HG03565 (cell line): ENCODE measurements around the gene ABHD3.
"Not testable (repeated sequence)": the region's sequence is repeated elsewhere in the genome, so short reads cannot be mapped to it uniquely, and the experiment has no call there.

Experiments used
- ATAC-seq: cut with Tn5 transposase; IDR thresholded peaks from one replicate; pipeline ENCODE4 v1.9.1; 2021; ENCODE audit warnings: mild to moderate bottlenecking, moderate library complexity; ENCODE audit not compliant: unreplicated experiment

ABHD3 gene

DNA sequence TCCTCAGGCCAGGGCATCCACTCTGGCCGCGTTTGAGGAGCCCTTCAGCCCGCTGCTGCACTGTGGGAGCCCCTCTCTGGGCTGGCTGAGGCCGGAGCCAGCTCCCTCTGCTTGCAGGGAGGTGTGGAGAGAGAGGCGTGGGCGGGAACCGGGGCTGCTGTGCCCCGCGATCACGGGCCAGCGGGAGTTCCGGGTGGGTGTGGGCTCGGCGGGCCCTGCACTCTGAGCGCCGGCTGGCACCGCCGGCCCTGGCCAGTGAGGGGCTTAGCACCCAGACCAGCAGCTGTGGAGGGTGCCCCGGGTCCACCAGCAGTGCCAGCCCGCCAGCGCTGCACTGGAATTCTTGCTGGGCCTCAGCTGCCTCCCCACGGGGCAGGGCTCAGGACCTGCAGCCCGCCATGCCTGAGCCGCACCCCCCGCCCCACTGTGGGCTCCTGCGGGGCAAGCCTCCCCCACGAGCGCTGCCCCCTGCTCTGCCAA, 1.9 kb upstream of the ABHD3 start:
- no peak for ATAC-seq

DNA sequence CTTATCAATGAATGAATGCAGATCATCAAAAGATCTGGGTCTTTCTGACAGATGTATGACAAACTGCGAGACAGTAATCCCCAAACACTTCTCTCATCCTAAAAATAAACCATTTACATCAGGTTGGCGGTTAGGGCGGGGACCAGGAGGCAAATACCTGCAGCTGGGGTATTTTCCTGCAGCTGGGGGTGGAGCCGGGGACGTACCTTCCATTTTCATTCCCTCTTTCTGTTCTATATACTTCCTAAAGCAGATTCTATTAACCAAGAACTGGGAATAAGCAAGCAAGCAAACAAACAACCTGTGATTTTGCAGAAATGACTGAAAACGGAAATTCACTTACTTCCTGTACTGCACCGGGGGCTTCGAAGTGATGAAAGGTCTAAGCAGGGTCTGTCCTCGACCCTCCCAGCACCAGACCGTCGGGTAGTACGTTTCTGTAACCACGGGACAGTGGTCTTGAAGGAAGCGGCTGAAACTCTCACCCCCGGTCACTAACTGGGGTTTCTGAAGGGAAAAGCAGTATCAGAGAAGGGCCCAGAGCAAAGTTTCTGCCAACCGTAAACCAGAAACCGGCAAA, 1.2 kb downstream of the ABHD3 start:
- no peak for ATAC-seq

DNA sequence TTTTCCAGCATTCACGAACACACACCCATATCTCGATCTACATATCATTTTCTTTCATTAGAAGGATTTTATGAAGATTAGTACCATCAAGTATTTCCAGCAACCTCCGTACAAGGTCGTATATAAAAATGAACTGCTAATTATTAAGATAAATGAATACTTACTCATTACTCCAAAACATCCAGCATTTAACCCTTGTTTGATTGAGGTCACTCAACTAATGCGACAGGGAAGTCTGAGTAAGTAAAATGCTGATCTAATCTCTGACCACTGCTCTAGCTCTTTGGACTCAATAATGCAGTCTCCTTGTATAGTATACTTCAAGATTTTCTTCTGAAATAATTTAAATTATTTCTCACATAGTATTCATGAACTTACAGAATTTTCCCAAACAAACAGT, 2.0 kb downstream of the ABHD3 start:
- no peak for ATAC-seq

DNA sequence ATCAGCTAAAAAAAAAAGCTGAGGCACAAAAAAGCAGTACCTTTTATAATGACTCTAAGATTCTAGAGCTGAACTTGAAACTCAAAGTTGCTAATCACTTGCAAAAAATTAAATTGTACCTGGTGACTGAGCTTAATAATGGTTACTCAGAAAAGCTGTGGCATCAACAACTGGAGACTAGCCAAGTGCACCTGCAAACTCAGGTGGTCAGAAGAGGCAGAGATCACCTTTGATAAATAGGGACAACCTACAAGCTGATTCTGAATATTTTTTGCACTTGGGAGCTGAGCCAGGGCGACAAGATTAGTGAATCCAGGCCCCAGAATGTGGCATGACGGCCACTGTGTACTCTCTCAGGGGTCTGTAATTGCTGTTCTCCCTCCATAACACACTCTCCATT, 3.0 kb downstream of the ABHD3 start:
- ATAC-seq = no peak

DNA sequence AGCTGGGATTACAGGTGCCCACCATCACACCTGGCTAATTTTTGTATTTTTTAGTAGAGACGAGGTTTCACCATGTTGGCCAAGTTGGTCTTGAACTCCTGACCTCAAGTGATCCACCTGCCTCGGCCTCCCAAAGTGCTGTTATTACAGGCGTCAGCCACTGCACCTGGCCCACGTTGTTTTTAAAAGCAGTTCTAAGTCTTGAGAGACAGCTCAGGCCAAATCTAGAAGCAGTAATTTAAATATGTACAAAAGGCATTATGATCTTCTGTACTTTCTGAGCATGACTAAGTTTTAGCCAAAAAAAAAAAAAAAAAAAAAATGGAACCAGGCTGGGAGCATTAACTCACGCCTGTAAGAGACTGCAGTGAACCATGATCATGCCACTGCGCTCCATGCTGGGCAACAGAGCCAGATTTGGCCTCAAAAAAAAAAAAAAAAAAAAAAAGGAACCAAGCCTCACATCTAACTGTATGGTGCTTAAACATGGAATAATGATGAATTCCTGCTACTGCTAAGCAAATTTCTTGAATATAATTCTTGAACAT, 4.0 kb downstream of the ABHD3 start:
- ATAC-seq = no peak

DNA sequence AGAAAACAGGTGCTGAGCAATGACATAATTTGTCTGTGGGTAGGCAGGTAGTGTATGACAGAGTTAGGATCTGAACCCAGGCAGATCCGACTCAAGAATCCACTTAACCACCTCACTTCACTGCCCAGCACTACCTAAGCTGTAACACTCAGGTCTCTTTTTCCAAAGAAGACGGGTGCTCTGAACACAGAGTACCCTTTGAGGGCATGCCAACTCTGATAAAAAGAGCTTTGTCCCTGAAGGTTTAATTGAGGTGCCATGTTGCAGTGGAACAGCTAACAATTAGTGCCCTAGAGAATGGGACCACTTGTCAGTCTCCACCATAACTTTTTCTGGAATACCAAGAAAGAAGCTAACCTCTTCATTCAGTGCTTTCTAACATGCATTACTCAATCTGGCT, 11.3 kb downstream of the ABHD3 start:
- no peak for ATAC-seq

DNA sequence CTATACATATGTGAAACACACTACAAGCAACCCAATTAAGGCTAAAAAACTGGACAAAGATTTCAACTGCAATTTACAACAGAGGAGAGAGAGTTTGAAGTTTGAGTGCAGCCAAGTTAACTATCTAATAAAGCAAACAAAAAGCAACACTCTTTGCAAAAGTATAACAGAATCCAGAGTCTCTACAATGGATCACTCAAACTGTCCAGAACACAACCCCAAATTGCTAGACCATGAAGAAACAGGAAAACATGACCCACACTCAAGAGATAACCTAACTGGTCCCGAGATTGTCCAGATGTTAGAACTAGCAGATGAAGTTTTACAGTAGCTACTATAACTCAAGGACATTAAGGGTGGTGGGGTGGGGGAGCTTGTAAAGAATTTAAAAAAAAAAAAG, 14.8 kb downstream of the ABHD3 start:
- no peak for ATAC-seq

DNA sequence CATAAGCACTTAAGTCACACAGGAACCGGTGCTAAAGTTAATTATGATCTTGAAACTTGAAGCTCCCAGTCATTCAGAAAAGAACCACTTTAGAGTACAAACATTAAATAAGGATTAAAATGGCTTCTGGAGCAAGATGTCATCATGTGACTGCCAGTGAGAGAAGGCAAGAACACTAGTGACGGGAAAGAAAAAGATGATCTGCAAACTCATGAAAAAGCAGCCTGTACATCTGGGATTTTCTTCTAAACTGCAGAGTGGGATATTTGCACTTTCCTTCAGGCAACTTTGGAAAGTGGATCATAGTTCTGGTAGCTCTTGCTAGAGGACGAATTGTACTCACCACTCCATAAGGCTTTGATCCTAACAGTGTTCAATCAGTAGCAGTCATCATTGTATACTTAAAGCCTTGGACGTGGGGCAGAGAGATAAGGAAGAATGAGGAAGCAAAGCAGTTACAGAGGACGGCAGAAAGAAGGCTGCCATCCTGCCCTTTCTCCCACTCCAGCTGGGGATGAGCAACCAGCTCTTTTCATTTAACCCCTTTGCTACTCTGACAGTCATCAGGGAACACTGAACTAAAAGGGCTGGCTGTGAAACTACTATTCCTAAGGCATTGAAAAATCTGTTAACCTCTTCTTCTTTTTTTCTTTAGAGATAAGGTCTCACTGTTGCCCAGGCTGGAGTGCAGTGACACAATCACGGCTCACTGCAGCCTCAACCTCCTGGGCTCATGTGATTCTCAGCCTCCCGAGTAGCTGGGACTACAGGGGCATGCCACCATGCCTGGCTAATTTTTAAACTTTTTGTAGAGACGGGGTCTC, 18.1 kb downstream of the ABHD3 start:
- ATAC-seq = no peak

DNA sequence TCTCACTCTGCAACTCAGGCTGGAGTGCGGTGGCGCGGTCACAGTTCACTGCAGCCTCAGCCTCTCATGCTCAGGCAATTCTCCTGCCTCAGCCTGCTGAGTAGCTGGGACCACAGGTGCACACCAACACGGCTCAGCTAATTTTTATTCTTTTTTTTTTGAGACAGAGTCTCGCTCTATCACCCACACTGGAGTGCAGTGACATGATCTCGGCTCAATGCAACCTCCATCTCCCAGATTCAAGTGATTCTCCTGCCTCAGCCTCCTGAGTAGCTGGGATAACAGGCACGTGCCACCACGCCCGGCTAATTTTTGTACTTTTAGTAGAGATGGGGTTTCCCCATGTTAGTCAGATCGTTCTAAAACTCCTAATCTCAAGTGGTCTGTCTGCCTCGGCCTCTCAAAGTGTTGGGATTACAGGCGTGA, 19.0 kb downstream of the ABHD3 start:
- ATAC-seq = peak; percentile 59

DNA sequence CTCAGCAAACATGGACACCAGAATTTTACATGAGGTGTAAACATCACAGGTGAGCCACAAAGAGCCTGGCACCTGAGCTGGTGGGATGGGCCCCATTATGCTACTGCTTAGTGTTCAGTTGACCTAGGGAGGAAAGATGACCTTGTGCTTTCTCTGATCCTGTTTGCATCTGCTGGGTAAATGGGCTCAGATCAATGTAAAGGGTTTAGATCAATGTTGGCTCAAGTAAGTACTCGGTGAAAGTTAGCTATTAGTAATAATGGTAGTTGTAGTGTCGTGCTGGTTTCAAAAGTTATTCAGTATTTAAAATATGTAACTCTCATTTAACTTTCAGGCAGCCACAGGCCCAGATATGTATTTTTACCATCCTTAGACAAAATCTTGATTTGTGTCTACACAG, 19.8 kb downstream of the ABHD3 start:
- peak; percentile 54 for ATAC-seq

DNA sequence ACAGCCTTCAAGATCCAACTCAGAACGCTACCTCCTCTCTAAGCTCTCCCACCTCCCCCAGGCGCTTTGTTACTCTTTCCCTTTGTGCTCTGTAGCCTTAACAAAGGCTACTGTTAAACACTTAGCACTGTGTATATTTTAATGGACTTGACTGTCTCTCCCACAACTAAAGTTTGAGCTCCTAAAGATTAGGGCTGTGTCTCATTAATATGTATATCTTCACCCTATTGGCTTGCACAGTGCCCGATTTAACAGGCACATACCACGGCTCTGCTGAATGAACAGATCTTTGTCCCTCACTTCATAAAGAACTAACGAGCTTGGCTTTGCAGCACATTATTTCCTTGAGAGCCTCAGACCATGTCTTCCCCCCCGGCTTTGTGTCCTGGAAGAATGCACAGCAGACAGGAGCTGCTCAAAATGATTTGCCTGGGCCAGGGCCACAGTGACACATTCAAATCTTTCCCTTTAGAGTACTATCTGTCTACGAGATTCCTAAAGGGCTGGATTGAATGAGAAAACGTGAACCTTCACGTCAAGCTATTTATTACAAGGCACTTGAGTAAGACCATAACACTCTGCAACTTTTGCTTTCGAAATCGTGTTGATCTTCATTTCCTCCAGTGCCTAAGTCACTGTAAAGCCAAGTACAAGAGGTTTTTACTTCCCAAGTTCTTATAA, 22.1 kb downstream of the ABHD3 start:
- ATAC-seq = no peak

DNA sequence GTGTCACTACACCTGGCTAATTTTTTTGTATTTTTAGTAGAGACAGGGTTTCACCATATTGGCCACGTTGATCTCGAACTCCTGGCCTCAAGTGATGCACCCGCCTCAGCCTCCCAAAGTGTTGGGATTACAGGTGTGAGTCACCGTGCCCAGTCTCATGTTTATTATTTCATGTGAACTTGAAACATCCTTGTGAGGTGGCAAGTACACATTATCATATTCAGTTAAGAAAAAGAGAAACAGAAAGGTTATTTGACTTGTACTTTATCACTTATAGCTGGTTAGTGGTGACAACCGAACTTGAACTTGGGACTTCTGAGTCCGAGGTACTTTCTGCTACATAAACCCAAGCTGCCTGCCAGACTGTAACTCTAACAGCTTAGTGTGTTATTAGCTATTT, 24.4 kb downstream of the ABHD3 start:
- ATAC-seq = no peak

DNA sequence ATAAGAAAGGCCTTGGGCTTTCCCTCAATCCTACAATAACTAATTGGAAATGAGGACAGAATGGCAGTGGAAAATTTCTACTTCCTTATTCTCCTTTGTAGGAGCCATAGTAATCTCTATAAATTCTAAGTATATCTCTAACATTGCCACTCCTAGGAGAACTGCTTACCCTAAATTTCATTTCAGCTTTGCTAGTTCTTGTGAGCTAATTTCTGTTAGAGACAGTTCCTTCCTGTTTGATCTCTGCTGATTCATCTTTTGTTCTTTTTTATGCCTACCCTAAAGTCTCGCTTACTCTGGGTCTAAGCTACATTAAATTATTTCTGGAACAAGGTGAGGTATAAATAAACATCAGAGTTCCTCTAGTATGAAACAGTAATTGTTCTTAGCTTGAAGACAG, 25.7 kb downstream of the ABHD3 start:
- ATAC-seq = no peak

DNA sequence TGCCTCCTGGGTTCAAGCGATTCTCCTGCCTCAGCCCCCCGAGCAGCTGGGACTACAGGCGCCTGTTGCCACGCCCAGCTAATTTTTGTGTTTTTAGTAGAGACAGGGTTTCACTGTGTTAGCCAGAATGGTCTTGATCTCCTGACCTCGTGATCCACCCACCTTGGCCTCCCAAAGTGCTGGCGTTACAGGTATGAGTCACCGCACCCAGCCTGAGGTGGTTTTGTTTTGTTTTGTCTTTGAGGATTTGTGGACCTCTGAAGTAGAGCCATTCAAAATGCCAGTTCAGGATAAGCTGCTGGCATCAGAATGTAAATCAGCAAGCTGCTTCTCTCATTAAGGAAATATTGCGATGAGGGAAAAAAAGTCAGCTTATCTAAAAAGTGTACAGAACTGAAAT, 29.2 kb downstream of the ABHD3 start:
- not testable (repeated sequence) for ATAC-seq

DNA sequence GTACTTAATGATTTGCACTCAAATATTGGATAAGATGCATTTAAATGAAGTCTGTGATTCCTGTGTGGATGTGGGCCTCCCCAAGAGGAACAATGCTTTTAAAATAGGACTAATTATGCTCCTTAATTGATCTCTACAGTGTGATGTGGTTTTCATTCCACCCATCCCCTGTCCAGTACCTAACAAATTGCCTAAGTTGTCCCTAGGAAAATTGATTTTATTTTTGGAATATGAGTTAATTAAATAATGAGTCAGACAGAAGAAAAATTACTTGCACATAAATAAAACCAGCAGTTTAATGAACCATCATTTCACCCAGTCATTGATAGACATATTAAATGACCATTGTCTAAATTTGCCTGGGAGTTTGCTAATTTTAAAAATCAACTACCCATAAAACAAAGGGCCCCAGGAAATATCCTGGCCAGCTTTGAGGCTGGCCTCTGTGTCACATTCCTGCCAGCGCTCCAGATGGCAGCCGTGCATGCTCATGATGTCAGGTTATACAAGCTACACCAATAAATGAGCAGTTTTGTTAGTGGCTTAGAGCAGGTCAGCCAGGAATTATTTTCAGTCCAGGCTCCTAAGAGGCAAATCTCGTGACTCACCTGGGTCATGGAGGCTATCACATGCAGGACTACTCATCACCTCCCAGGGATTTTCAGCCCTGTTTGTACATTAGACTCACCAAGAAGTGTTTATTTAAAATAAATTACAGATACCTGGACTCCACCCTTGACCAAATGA, 31.9 kb downstream of the ABHD3 start:
- no peak for ATAC-seq

DNA sequence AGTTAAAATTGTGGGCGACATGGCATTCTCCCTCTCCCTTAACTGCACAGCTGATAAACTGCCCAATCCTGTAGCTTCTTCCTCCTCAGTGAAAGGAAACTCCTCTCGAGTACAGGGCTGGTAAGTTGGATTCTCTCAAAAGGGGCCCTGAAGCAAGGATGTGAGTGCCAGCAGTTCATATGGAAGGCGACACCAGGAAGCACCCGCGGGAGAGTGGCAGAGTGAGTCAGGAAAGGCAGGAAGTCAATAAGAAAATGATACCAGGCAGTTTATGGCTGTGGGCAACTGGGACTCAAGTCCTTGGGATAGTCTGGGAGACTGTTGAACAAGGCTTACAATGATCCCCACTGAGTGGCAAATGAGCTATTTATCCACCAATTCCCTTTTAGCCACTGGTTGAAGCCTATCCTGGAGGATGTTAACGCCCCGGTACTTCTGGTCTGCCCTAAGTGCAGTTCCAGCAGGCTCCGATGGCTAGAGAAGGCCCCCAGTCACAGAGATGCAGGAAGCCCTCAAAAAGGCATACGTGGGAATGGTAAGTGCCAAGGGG, 34.8 kb downstream of the ABHD3 start:
- ATAC-seq = no peak

DNA sequence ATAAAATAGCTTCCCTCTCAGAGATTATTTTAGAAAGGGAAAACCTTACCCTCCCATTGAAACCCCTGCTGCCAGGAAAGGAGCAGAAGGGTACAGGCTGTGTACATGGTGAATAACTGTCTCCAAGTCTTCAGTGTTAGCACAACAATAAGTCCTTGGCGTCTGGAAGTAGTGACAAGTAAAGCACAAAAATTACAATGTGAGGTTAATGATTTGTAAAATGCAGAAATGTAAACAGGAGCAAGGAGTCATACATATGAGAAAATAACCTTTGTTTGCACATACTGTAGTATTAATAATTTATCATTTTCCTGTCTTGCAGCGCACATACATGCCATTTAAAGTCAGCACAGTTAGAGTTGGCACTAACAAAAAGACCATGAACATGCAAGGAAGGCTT, 40.5 kb downstream of the ABHD3 start:
- ATAC-seq = no peak

DNA sequence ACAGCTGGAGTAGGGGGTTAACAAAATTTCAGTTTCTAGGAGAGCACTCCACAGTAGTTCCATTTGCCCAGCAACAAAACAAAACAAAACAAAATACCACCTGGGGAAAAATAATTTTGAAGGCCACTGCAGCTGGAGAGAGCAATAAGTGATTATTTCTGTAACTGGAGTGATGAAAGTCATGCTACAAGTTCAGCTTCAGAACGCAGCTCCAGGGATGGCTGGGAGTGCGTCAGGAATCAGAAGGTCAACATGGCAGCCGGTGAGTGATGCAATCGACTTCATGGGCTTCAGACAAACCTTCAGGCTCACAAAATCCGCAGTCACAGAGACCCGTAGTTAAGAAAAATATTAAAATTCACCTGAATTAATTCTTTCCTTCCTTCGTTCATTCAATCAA, 41.0 kb downstream of the ABHD3 start:
- no peak for ATAC-seq

DNA sequence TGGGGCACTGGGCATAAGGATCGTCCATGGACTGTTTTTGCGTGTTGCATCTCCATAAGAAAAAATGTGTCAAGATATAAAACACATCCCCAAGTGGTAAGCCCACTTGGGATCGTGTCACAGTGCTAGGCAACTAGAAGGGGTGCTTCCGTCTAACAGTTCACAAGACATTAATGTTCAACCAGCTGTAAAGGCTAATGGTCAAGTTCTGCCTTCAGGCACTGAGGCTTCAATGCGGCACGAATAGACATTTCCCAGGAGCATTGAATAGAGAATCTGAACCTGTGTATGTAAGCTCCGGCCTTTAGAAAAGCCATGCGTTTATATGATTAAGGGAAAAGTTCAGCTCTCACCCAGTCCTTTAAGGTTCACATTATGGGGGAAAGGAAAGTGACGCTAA, 42.0 kb downstream of the ABHD3 start:
- no peak for ATAC-seq

DNA sequence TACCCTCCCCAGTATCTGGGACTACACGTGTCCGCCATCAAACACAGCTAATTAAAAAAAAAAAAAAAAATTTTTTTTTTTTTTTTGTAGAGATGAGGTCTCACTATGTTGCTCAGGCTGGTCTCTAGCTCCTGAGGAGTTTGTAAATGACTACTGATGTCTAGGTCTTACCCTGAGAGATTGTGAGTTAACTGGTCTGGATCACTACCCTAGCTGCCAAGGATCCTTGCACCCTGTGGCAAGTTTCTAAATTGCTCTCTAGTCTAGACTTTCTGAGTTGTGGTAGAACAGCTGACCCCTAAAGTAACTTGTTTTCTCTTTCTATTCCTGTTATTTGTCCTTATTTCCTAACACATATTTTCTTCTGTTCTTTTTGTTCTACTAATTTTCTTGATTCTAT, 44.5 kb downstream of the ABHD3 start:
- ATAC-seq = no peak

DNA sequence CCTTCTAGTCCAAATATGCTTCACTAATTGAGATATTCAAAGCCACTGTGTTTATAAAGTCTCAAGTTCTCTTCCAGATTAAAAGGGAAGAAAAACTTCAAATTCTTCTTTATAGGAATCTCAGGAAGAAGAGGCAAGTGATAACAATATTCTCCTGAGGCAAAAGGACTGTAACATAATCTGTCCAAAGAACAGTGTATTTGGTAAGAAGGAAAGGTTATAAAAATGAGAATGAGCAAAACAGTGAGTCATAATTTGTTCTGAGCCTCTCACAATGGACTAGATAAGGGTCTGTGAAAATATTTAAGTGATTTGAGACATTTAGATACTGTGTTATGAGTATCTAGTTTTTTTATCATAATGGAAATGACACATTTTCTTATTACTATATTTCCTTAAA, 48.2 kb downstream of the ABHD3 start:
- ATAC-seq = no peak
